NCI-H524 treated with DMSO at 0.1 percent for 48 hours (cell line): ENCODE measurements around the gene CLDN6.

Experiments used
- DNase-seq: peaks from one replicate; lab custom pipeline; 2025; lab: John Stamatoyannopoulos, UW

Gene CLDN6

DNA sequence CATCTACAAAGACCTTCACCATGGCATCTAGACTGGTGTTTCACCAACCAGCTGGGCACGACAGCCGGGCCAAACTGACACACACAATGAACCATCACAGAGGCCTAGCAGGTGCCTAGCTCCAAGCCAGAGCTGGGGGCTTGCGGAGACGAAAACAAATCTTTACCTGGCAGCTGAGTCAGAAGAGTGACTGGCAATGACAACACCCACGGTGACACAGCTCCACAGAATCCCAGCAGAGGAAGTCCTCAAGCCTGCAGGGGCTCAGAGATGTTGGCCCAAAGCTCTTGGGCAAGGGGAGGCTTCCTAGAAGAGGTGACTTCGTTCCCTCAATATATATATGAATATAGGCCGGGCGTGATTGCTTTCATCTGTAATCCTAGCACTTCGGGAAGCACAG, 33.5 kb upstream of the CLDN6 start:
- DNase-seq, result no peak

DNA sequence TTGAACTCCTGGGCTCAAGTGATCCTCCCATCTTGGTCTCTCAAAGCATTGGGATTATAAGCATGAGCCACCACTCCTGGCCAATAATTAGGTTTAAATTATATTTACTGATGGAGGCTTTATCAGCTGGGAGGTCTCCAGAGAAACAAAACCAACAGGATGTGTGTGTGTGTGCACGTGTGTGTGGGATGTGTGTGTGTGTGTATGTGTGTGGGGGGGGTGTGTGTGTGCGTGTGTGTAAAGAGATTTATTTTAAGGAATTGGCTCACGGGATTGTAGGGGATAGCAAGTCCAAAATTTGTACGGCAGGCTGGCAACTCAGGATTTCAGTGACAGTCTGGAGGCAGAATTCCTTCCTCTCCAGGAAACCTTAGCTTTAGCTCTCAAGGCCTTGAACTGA, 33.0 kb upstream of the CLDN6 start:
- no peak for DNase-seq

GRCh38 chr16:3050487-3050886, 32.5 kb upstream of the CLDN6 start:
- DNase-seq, result no peak

DNA sequence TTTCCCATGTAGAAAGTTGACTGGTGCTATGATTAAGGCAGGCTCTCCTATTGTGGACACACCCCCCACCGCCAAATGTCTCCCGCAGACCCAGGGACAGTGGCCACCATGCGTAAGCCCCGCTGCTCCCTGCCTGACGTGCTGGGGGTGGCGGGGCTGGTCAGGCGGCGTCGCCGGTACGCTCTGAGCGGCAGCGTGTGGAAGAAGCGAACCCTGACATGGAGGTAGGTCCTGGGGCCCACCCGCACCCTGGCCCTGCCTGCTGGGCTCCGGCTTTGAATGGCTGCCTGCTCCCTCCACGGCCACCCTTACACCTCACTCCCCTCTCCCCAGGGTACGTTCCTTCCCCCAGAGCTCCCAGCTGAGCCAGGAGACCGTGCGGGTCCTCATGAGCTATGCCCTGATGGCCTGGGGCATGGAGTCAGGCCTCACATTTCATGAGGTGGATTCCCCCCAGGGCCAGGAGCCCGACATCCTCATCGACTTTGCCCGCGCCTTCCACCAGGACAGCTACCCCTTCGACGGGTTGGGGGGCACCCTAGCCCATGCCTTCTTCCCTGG, 32.0 kb upstream of the CLDN6 start:
- DNase-seq, result no peak

DNA sequence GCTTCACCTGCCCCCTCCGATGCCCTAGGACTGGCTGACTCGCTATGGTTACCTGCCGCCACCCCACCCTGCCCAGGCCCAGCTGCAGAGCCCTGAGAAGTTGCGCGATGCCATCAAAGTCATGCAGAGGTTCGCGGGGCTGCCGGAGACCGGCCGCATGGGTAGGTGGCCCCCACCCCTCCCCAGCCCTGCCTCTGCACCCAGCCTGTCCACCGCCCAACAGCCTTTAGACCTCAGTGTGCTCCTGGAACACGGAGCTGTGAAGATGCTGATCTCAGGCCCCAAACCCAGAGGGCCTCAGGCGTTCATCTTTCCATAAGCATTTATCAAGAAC, 29.4 kb upstream of the CLDN6 start:
- no peak for DNase-seq

- no peak for DNase-seq
Observed at GRCh38 chr16:3046641-3047386, 28.8 kb upstream of the CLDN6 start.

GRCh38 chr16:3045758-3046640, 28.0 kb upstream of the CLDN6 start, which contains the start of gene MMP25:
Gene MMP25 (plus strand): TSS chr16:3046561. CDS start chr16:3046918, 357 bp downstream.
- no peak for DNase-seq

GRCh38 chr16:3044708-3045107, 26.7 kb upstream of the CLDN6 start:
- DNase-seq, result no peak

- DNase-seq, result no peak
Observed at GRCh38 chr16:3042376-3042775, 24.4 kb upstream of the CLDN6 start.

GRCh38 chr16:3038896-3039295, 20.9 kb upstream of the CLDN6 start:
- DNase-seq, result no peak

- no peak for DNase-seq
Observed at GRCh38 chr16:3038256-3038655, 20.3 kb upstream of the CLDN6 start.

- no peak for DNase-seq
Observed at GRCh38 chr16:3036726-3037315, 18.8 kb upstream of the CLDN6 start, which contains the start of gene BICDL2. Gene BICDL2 (minus strand): TSS chr16:3036944. CDS start chr16:3035496, 1,448 bp downstream.

- DNase-seq, result no peak
Observed at GRCh38 chr16:3035972-3036725, 18.2 kb upstream of the CLDN6 start.

- DNase-seq, result no peak
Observed at GRCh38 chr16:3035289-3035971, 17.4 kb upstream of the CLDN6 start.

GRCh38 chr16:3032624-3033023, 14.6 kb upstream of the CLDN6 start:
- no peak for DNase-seq

DNA sequence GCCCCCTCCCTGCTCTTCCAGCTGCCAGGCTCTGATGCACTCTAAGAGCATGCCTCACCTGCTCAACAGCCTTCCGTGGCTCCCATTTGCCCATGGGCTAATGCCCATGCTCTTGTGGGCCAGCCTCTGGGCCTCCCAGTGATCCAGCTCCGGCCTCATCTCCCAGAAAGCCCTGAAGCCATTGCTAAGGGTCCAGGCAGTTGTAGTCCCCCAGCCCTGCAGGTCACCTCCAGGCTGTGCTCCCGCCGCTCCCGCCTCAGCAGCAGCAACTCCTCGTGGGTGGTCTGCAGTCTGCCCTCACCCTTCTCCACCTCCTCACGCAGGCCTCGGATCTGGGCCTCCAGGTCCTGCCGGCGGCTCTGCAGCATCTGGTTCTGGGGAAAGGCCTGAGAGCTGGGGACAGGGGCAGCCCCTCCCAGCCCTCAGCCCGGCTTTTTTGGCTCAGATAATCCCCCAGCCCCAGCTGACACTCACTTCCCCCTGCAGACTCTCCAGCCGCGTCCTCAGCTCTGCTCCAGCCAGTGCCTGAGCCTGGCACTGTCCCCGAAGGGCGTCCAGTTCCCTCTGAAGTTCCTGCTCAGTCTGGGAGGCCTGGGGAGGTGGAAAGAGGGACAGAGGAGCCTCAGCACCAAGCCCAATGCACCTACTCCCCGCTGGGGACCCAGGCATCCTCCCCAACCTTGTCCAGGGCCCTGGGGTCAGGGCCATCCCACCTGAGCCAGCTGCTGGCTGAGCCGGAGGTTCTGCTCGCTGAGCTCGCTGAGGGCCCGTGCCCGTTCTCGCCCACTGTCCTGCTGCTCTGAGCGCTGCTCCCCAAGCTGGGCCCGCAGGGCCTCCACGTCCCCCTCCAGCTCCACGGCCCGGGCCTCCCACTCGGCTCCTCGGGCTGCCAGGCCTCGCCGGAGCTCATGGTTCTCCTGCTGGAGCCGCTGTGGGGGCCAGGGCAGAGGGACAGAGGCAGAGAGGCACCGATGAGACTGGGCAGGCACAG, 12.5 kb upstream of the CLDN6 start:
- no peak for DNase-seq

- DNase-seq, result no peak
Observed at GRCh38 chr16:3029491-3030221, 11.7 kb upstream of the CLDN6 start.

GRCh38 chr16:3028716-3029319, 10.8 kb upstream of the CLDN6 start:
- DNase-seq, result no peak
